ENCODE data around the gene VAMP3.
A peak's percentile ranks its signal among the peaks of the same experiment; 100 is the strongest.
"Not testable (repeated sequence)": the region's sequence is repeated elsewhere in the genome, so short reads cannot be mapped to it uniquely, and the experiment has no call there.

Gene VAMP3

GRCh38 chr1:7769673-7770412 lies 1.3 kb upstream of the VAMP3 start:
- no peak for ATAC-seq

GRCh38 chr1:7770669-7770996 lies 463 bp upstream of the VAMP3 start:
- ATAC-seq = peak; percentile 27 to 30

- ATAC-seq = no peak
These were observed 765 bp downstream of the VAMP3 start for GRCh38 chr1:7771823-7772299.

- no peak for ATAC-seq
These were observed 6.5 kb downstream of the VAMP3 start for GRCh38 chr1:7777591-7777990.

GRCh38 chr1:7778133-7778628 lies 7.1 kb downstream of the VAMP3 start:
- no peak for ATAC-seq

- no peak for ATAC-seq
These were observed 9.9 kb downstream of the VAMP3 start for GRCh38 chr1:7780976-7781375.

GRCh38 chr1:7781501-7781900 lies 10.4 kb downstream of the VAMP3 start:
- no peak for ATAC-seq

GRCh38 chr1:7781923-7782495 lies 10.9 kb downstream of the VAMP3 start:
- ATAC-seq = no peak

- no peak for ATAC-seq
These were observed 12.1 kb downstream of the VAMP3 start for GRCh38 chr1:7783178-7783711.

GRCh38 chr1:7783826-7784491 lies 12.9 kb downstream of the VAMP3 start, which contains the start of gene PER3:
Gene PER3, plus strand, starts transcription at chr1:7784291. Its CDS starts 587 bp downstream, at chr1:7784878.
- peak; percentile 94 to 95 for ATAC-seq

GRCh38 chr1:7784492-7785071 lies 13.5 kb downstream of the VAMP3 start:
- no peak for ATAC-seq

GRCh38 chr1:7785108-7785507 lies 14.0 kb downstream of the VAMP3 start:
- no peak for ATAC-seq

GRCh38 chr1:7786795-7787194 lies 15.7 kb downstream of the VAMP3 start:
- no peak for ATAC-seq

GRCh38 chr1:7789828-7790227 lies 18.7 kb downstream of the VAMP3 start:
- ATAC-seq = no peak

- ATAC-seq = not testable (repeated sequence)
These were observed 19.9 kb downstream of the VAMP3 start for GRCh38 chr1:7791027-7791426.

GRCh38 chr1:7795406-7795805 lies 24.3 kb downstream of the VAMP3 start:
- ATAC-seq = no peak

GRCh38 chr1:7805460-7805859 lies 34.4 kb downstream of the VAMP3 start:
- no peak for ATAC-seq

GRCh38 chr1:7808253-7808844 lies 37.3 kb downstream of the VAMP3 start:
- no peak for ATAC-seq

GRCh38 chr1:7809742-7810141 lies 38.6 kb downstream of the VAMP3 start:
- no peak for ATAC-seq

- peak; percentile 95 to 99 for ATAC-seq
These were observed 39.3 kb downstream of the VAMP3 start for GRCh38 chr1:7810395-7810794.

- ATAC-seq = no peak
These were observed 40.4 kb downstream of the VAMP3 start for GRCh38 chr1:7811476-7811875.

- no peak for ATAC-seq
These were observed 42.7 kb downstream of the VAMP3 start for GRCh38 chr1:7813677-7814373.

All from activated CD4-positive, CD25-positive, alpha-beta regulatory T cell treated with anti-CD3 and anti-CD28 coated beads, Interleukin-2, amount 50 U/mL, for 24 hours (primary cell).